Measurements from ENCODE around the gene ANO3. TPM values are rescaled to one million over a fixed set of nuclear protein-coding genes. Genes with fewer than 3 reads are reported as not detected.
"Not testable (repeated sequence)": the region's sequence is repeated elsewhere in the genome, so short reads cannot be mapped to it uniquely, and the experiment has no call there.

ANO3 gene
- polyA plus RNA-seq, 1 experiment = 3.0 TPM

DNA sequence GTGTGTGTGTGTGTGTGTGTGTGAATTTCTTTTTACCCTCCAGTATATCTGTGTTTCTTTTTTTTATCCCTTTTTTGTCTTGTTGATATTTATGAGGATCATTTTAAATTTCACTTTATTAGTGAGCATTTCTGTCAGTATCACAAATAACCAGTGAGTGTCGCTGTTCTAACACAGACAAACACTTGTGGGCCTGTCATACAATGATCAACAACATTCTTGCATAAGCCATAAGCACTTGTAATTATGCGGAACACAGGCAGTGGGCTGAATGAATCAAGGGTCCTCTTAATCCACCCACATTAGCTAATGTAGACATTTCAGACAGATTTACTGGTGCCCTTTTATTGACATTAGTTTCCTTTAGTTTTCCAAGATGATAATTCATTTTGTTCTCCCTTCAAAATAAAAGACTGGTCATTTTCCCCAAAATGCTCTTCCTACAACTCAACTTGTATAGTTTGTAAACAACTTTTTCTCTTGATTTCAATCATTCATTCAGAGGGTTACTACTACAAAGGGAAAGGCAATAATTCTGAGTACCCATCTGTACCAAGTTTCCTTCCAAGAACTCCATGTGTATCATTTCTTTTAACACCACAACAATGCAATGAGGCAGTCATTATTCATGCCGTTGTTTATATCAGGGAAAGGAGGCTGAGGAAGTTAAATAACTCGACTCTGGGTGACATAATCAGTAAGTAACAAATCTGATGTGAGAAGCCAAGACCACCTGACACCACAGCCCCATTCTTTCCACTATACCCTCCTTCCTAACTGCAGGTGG lies 34.5 kb upstream of the ANO3 start:
- Histone ChIP-seq H3K4me3 (ENCODE audit: low read depth, low read length) (no peak overlapping the region), H3K36me3 (ENCODE audit: control insufficient read depth, insufficient read depth, low read length) (no peaks in the 10 kb centered on the region), H3K27me3 (ENCODE audit: control insufficient read depth, insufficient read depth, low read length) (no peaks in the 10 kb centered on the region)
- TF ChIP-seq, protein P1, sequence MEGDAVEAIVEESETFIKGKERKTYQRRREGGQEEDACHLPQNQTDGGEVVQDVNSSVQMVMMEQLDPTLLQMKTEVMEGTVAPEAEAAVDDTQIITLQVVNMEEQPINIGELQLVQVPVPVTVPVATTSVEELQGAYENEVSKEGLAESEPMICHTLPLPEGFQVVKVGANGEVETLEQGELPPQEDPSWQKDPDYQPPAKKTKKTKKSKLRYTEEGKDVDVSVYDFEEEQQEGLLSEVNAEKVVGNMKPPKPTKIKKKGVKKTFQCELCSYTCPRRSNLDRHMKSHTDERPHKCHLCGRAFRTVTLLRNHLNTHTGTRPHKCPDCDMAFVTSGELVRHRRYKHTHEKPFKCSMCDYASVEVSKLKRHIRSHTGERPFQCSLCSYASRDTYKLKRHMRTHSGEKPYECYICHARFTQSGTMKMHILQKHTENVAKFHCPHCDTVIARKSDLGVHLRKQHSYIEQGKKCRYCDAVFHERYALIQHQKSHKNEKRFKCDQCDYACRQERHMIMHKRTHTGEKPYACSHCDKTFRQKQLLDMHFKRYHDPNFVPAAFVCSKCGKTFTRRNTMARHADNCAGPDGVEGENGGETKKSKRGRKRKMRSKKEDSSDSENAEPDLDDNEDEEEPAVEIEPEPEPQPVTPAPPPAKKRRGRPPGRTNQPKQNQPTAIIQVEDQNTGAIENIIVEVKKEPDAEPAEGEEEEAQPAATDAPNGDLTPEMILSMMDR (IDR thresholded peaks at IDR 0.05; ENCODE audit: insufficient read depth, low read depth, low read length) = peak; percentile 71
- ChIA-PET POLR2A (no interaction called here), CTCF (interaction anchor here (0.7 to 2.4 kb wide), 16 partner anchors 10 to 869 kb away, joined by 3 to 15 read pairs (median 4); no protein-coding TSS in a partner anchor)
- DNase-seq (ENCODE audit: low read depth) = peak; percentile 9

DNA sequence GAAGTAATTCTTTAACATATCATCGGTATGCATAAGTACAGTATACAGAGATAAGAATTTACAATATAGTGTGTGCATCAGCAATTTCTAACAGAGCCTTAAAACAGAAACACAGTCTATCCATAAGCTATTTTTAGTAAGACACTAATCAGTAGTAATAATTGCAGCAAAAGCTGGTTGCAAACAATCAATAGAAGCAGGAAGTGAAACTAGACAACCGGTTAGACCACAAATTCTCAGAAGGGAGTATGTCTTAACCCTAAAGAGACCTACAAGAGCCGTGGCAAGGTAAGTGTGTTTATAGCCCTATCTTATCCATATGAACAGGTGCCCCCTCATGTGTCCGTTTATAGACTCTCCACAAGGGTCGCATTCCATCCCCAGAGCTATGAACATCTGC lies 15.6 kb upstream of the ANO3 start:
- POLR2A ChIA-PET; H3K27me3 ChIP-seq (ENCODE audit: control insufficient read depth, insufficient read depth, low read length); DNase-seq (ENCODE audit: low read depth); H3K36me3 ChIP-seq (ENCODE audit: control insufficient read depth, insufficient read depth, low read length); H3K4me3 ChIP-seq (ENCODE audit: low read depth, low read length): not testable (repeated sequence)
- CTCF ChIA-PET = interaction anchor here (1.0 kb wide), 1 partner anchor 18 kb away, joined by 3 read pairs; no protein-coding TSS in a partner anchor

GRCh38 chr11:26319906-26320305 lies 12.0 kb upstream of the ANO3 start:
- Histone ChIP-seq H3K36me3 (ENCODE audit: control insufficient read depth, insufficient read depth, low read length) (no peaks in the 10 kb centered on the region), H3K27me3 (ENCODE audit: control insufficient read depth, insufficient read depth, low read length) (no peaks in the 10 kb centered on the region), H3K4me3 (ENCODE audit: low read depth, low read length) (no peak overlapping the region)
- POLR2A ChIA-PET = no interaction called here
- TF ChIP-seq, protein P1 (IDR thresholded peaks at IDR 0.05; ENCODE audit: insufficient read depth, low read depth, low read length) = no peak
- DNase-seq (ENCODE audit: low read depth) = no peak
- CTCF ChIA-PET = interaction anchor here (1.3 kb wide), 1 partner anchor 12 kb away, joined by 4 read pairs; the partner anchor contains the start of gene ANO3

- Histone ChIP-seq H3K36me3 (ENCODE audit: control insufficient read depth, insufficient read depth, low read length) (no peaks in the 10 kb centered on the region), H3K4me3 (ENCODE audit: low read depth, low read length) (no peak overlapping the region), H3K27me3 (ENCODE audit: control insufficient read depth, insufficient read depth, low read length) (no peaks in the 10 kb centered on the region)
- TF ChIP-seq, protein P1 (IDR thresholded peaks at IDR 0.05; ENCODE audit: insufficient read depth, low read depth, low read length) = no peak
- DNase-seq (ENCODE audit: low read depth) = no peak
- ChIA-PET POLR2A (no interaction called here), CTCF (interaction anchor here (1.1 kb wide), 1 partner anchor 37 kb away, joined by 4 read pairs; no protein-coding TSS in a partner anchor)
Measured at GRCh38 chr11:26321516-26321915, 10.4 kb upstream of the ANO3 start.

DNA sequence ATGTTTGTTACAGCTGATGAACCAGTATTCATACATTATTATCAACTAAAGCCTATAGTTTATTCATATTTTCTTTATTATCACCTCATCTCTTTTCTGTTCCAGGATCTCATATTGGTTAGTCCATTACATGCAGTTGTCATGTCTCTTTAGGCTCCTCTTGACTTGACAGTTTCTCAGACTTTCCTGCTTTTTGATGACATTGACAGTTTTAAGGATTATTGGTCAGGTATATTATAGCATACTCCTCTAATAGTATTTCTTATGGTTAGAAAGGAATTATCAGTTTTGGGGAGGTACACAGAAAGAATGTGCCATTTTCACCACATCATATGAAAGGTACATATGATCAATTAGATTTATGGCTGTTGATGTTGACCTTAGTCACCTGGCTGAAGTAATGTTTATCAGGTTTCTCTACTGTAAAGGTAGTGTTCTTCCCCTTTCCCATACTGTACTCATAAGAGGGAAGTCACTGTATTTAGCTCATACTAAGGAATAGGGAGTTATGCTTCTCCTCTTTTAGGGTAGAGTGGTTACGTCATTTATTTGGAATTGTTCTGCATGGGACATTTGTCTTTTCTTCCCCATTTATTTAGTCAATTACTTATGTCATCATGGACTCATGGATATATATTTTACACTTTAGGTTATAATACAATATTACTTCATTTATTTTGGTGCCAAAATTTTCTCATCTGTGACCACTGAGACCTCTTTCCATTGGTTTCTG lies 9.4 kb upstream of the ANO3 start:
- ChIA-PET POLR2A (no interaction called here), CTCF (no interaction called here)
- no peak for DNase-seq (ENCODE audit: low read depth)

More for the DNA sequence above, 9.4 kb upstream of the ANO3 start:
- H3K36me3 ChIP-seq (ENCODE audit: control insufficient read depth, insufficient read depth, low read length) = no peaks in the 10 kb centered on the region
- TF ChIP-seq, protein P1 (IDR thresholded peaks at IDR 0.05; ENCODE audit: insufficient read depth, low read depth, low read length) = no peak
- no peaks in the 10 kb centered on the region for H3K27me3 ChIP-seq (ENCODE audit: control insufficient read depth, insufficient read depth, low read length)
- no peak overlapping the region for H3K4me3 ChIP-seq (ENCODE audit: low read depth, low read length)

Data from BJ (cell line).